NCI-H2171 treated with DMSO at 0.1 percent for 48 hours (cell line): ENCODE data around the gene CELF5.
A peak's percentile ranks its signal among the peaks of the same experiment; 100 is the strongest.
"Not testable (repeated sequence)": the region's sequence is repeated elsewhere in the genome, so short reads cannot be mapped to it uniquely, and the experiment has no call there.

ENCODE experiments used
- DNase-seq: peaks from one replicate; lab custom pipeline; 2025; lab: John Stamatoyannopoulos, UW

The CELF5 gene

DNA sequence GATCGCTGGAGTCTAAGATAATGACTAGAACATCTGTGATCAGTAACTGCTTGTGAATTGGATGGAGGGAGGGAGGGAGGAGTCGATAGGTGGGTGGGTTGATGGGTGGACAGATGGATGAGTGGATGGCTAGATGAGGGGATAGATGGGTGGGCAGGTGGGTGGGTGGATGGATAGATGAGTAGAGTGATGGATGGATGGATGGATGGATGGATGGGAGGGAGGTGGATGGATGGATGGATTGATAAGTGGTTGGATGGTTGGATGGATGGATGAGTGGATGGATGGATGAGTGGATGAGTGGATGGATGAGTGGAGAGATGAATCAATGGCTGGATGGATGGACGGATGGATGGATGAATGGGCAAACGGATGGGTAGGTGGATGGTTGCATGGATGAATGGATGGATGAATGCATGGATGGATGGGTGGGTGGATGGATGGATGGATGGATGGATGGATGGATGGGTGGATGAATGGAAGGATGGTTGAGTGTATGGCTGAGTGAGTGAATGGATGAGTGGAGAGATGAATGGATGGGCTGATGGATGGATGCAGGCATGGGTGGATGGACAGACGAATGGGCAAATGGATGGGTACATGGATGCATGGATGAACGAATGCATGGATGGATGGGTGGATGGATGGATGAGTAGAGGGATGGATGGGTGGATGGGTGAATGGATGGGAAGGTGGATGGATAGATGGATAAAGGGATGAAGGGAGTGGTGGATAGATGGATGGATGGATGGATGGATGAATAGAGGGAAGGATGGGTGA is 97.9 kb downstream of the CELF5 start:
- DNase-seq: no peak

DNA sequence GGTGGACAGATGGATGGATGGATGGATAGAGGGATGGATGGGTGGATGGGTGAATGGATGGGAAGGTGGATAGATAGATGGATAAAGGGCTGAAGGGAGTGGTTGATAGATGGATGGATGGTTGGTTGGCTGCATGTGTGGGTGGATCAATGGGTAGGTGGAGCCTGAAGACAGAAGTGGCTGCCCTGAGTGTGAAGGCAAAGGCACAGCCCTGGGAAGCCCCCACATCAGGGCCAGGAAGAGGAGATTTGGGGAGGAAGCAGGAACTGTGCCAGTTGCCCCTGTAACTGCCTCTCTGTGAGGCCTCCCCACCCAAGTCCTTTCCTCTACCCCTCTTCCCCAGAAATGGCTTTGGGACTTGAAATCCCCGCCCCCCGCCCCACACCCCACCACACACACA is 98.6 kb downstream of the CELF5 start:
- no peak for DNase-seq

GRCh38 chr19:3323658-3324057 is 99.2 kb downstream of the CELF5 start:
- no peak for DNase-seq

GRCh38 chr19:3324405-3324856 is 100.0 kb downstream of the CELF5 start:
- DNase-seq: no peak

- no peak for DNase-seq
Observed at GRCh38 chr19:3325451-3325850, 101.0 kb downstream of the CELF5 start.

DNA sequence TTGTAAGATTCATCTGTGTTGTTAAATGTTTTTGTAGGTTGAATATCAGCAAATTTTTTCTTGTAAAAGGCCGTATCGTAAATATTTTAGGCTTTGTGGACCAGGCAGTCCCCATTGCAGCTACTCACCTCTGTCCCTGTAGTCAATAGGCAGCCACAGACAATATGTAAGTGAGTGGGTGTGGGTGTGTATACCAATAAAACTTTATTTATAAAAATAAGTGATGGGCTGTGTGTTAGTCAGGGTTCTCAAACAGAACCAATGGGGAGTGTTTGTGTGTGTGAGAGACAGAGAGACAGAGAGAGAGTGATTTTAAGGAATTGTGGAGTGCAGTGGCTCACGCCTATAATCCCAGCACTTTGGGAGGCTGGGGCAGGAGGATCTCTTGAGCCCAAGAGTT is 104.3 kb downstream of the CELF5 start:
- DNase-seq: no peak

DNA sequence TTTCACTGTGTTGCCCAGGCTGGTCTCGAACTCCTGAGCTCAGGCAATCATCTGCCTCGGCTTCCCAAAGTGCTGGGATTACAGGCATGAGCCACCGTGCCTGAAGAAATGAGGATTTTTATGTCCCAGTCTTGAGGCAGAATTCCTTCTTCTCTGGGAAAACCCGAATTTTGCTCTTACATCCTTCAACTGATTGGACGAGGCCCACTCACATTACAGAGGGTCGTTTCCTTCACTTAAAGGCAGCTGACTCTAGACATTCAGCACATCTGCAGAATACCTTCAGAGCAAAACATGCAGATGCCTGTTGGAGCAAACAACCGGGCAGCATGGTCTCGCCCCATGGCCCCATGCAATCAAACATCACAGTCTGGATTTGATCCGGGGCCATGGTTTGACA is 105.6 kb downstream of the CELF5 start:
- DNase-seq: no peak

DNA sequence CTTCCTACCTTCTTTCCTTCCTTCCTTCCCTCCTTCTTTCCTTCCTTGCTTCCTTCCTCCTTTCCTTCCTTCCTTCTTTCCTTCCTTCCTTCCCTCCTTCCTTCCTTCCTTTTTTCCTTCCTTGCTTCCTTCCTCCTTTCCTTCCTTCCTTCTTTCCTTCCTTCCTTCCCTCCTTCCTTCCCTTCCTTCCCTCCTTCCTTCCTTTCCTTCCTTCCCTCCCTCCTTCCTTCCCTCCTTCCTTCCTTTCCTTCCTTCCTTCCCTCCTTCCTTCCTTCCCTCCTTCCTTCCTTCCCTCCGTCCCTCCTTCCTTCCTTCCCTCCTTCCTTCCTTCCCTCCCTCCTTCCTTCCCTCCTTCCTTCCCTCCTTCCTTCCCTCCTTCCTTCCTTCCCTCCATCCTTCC is 107.8 kb downstream of the CELF5 start:
- not testable (repeated sequence) for DNase-seq

GRCh38 chr19:3333020-3333583 is 108.6 kb downstream of the CELF5 start:
- DNase-seq: no peak

DNA sequence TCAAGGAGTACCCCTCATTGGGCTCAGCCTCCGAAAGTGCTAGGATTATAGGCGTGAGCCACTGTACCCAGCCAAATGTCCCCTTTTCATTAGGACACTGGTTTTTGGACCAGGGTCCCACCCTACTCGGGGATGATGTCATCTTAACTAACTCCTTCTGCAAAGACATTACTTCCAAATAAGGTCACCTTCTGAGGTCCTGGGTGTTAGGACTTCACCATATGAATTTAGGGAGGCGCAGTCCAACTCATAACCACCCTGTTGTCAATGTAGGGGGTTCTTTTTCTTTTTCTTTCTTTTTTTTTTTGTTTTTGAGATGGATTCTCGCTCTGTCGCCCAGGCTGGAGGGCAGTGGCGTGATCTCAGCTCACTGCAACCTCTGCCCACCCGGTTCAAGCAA is 109.2 kb downstream of the CELF5 start:
- no peak for DNase-seq

DNA sequence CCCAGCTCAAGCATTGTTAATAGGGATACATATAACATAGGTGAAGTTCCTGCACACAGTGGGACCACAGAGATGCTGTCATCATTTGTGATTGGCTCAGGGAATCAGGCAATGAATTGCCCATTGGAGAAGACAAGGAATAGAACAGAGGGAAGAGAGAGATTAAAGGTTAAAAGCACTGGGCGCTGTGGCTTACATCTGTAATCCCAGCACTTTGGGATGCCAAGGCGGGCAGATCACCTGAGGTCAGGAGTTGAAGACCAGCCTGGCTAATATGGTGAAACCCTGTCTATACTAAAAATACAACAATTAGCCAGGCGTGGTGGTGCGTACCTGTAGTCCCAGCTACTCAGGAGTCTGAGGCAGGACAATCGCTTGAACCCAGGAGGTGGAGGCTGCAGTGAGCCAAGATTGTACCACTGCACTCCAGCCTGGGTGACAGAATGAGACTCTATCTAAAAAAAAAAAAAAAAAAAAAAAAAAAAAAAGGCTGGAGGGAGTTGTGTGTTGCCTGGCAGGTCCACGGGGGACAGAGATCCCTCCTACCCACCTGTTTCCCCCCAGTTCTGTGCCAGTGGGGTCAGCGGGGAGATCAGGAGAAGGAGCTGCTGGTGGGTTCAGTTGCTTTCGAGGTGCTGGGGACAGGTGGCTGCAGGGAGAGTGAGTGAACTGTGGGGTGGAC is 110.4 kb downstream of the CELF5 start:
- not testable (repeated sequence) for DNase-seq

GRCh38 chr19:3335431-3336350 is 111.2 kb downstream of the CELF5 start:
- no peak for DNase-seq

DNA sequence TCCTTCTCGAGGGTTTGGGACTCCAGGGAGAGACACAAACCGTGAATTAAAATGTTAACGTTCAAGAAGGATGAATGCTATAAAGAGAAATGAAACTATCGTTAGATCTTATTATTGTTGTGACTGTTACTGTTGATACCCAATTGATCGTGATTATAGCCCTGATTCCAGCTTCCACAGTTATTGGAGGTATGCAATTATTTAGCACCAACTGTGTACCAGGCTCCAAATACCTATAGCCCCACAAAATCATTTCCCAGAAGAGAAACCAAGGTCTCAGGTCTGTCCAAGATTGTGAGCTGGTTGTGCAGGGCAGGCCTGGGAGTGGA is 111.9 kb downstream of the CELF5 start:
- DNase-seq: no peak

GRCh38 chr19:3336680-3337523 is 112.4 kb downstream of the CELF5 start:
- peak; percentile 88 for DNase-seq

GRCh38 chr19:3338541-3339181 is 114.2 kb downstream of the CELF5 start:
- peak; percentile 24 for DNase-seq

DNA sequence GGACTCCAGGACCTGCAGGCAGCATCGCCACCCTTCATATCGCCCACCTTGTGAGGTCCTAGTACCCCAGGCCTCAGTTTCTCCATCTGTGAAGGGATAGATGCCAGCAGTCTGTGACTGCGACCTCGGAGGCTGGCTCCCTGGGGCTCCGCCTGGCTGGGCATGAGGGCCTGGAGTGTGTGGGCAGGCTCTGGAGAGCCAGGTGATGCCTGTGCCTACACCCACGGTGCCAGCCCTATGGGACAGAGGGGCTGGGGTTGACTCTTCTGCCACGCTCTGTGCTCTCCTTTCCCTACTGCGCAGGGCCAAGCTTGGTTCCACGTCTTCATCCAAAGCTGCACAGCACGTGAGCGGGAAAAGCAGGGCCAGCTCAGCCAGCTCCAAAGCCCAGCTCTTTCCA is 115.9 kb downstream of the CELF5 start:
- DNase-seq: no peak

DNA sequence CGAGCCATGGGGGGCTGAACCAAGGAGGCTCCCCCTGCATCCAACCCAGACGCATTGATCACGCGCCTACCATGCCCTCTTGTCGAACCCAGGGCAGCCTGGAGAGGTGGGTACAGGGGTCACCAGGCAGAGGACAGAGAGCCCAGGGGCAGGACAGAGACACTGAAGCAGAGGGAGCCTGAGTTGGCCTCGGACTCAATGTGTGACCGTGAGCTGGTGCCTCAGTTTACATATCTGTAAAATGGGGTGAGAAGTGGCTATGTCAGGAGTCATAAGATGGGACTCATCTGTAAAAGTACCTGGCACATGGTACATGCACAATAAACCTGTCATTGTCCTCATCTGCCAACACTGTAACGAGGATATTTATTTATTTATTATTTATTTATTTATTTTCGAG is 117.8 kb downstream of the CELF5 start:
- DNase-seq: no peak

DNA sequence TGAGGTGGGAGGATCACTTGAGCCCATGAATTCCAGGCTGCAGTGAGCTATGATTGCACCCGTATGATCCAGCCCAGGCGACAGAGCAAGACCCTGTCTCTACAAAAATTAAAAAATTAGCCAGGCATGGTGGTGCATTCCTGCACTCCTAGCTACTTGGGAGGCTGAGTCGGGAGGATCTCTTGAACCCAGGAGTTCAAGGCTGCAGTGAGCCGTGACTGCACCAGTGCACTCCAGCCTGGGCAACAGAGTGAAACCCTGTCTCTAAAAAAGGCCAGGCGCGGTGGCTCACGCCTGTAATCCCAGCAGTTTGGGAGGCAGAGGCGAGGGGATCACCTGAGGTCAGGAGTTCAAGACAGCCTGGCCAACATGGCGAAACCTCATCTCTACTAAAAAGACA is 118.5 kb downstream of the CELF5 start:
- DNase-seq: not testable (repeated sequence)

DNA sequence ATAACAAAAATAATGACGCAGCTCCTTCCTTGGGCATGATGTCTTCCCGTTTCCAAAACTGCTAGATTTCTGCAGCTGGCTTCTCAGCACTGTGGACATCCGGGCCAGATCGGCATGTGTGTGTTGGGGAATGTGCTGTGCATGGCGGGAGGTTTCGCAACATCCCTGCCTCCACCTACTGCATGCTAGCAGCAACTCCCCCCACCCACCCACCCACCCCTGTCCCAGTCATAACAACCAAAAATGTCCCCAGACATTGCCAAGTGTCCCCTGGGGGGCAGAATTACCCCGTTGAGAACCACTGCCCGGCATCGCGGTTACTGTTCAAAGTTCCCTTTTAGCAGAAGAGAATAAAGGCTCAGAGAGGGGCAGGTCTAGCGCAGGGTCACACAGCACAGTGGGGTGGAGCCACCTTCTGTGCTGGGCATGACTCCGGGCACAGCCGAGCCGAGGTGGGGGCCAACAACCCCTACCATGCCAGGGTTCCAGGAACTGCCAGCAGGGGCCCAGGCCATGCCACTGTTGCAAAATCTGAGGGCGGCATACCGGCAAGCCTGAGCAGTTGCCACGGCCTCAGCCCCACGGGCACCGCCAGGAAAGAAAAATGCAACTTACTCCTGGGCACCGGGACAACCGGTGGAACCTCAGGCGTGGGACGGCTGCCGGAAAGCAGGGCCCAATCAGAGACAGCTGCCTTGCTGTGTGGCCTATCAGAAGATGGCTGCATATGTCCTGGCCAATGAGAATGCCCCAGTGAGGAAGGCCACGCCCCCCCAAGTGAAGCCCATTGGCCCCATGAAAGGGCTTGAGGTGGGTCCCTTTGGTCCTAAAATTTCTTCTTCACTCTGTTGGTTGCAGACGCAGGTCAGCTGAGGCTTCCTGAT is 119.4 kb downstream of the CELF5 start:
- peak; percentile 59 for DNase-seq
